Ovary (tissue), 9 donors: Measurements from ENCODE around the gene RPL22. TPM values are rescaled to one million over a fixed set of nuclear protein-coding genes. Genes with fewer than 3 reads are reported as not detected.

Source experiments
- DNase-seq, 5 donors: peaks; one replicate each; pipeline ENCODE4 v3.0.0-alpha.2; 2019 to 2020
- H3K27ac ChIP-seq, 2 donors: fragments of 200-600 bp; one replicate each; pipeline versions ENCODE4 v1.5.1 to v1.8.0; 2019 to 2022
- H3K27me3 ChIP-seq: fragments of 200-600 bp; one replicate; pipeline ENCODE4 v1.8.0; 2022
- H3K36me3 ChIP-seq: fragments of 200-600 bp; sonication (generic); one replicate; pipeline ENCODE4 v1.5.1; 2019
- H3K4me1 ChIP-seq: one replicate; pipeline ENCODE4 v1.8.1; 2013; ENCODE audit warnings: mild to moderate bottlenecking, moderate library complexity; ENCODE audit not compliant: insufficient read depth
- H3K4me3 ChIP-seq: fragments of 200-600 bp; sonication (generic); one replicate; pipeline ENCODE4 v1.5.1; 2017
- H3K9me3 ChIP-seq, 2 donors: fragments of 200-600 bp in 1 of 2; sonication (generic) in 1 of 2; one replicate each; pipeline versions ENCODE4 v1.5.1 to v1.8.1; 2013 to 2019; ENCODE audit warnings: mild to moderate bottlenecking in 1 of 2, moderate library complexity in 1 of 2
- CTCF ChIP-seq, 3 donors: fragments of 450-650 bp in 2 of 3; fragments of 200-600 bp in 1 of 3; IDR thresholded peaks; one replicate each; pipeline versions ENCODE4 v1.5.1 to v1.8.0; 2016 to 2022; ENCODE audit warnings: antibody characterized with exemption in 3 of 3, mild to moderate bottlenecking in 1 of 3
- EP300 ChIP-seq: sonication (generic); formaldehyde crosslinking; IDR thresholded peaks from one replicate; pipeline ENCODE4 v1.6.1; 2017; ENCODE audit warnings: antibody characterized with exemption
- POLR2A ChIP-seq: fragments of 450-650 bp; IDR thresholded peaks from one replicate; pipeline ENCODE4 v1.6.1; 2017; ENCODE audit warnings: antibody characterized with exemption, mild to moderate bottlenecking, moderate library complexity
- WGBS, 3 donors: extraction: QIAGEN DNeasy Blood & Tissue Kit in 1 of 3; methylation state at CpG; one replicate each; pipeline versions ENCODE4 v1.1.5 to v1.1.7; 2013 to 2017; 5-methylcytosine and 5-hydroxymethylcytosine counted together
- intact Hi-C, 4 donors: fragments of 100-400 bp; cut with DNase I; formaldehyde crosslinking; loops; one replicate each; pipeline versions ENCODE4 v1.11.0 to v1.15.1; 2022 to 2023
- polyA plus RNA-seq, 2 donors: library from polyadenylated mRNA; stranded (reverse); fragments of 200-250 nt in 1 of 2; fragments of 350-450 nt in 1 of 2; fragmentation: Illumina TruSeq in 1 of 2; extraction: RNeasy Lipid Tissue Mini Kit (QIAGEN cat#74804) in 1 of 2; gene quantifications; one replicate each; pipeline ENCODE4 v1.2.3, GENCODE V29; 2013 to 2014
- total RNA-seq, 7 donors: library from RNA; depleted of rRNA in 2 of 7; stranded (reverse); fragments of >200 nt in 2 of 7; fragmentation: NEBNext Ultra II Directional in 3 of 7; extraction: Animal tissue kit (Norgen Biotek cat#: 25700) in 3 of 7; gene quantifications; one replicate each; pipeline versions ENCODE4 v1.1.0 to v1.2.4, GENCODE V29; 2016 to 2023
- donor health status: DM: no; HTN: no; CAD: no; lungs with moderate emphysema.
- donor health status: DM: no; HTN: no; CAD: no.
- donor health status: Bipolar disorder and iron deficiency.
- donor health status: DM: yes; HTN: yes; CAD: no.
- donor health status: DM: no; HTN: no; CAD: no.
- donor health status: DM: yes; HTN: yes; CAD: no.

RPL22 gene
- total and polyA plus RNA-seq, 9 donors: 379 to 2,062 (median 715) TPM

GRCh38 chr1:6144175-6144574 is 55.2 kb downstream of the RPL22 start:
- Histone ChIP-seq H3K27ac (no peak overlapping the region), H3K36me3 (no peaks in the 10 kb centered on the region), H3K4me1 (no peaks in the 10 kb centered on the region), H3K4me3 (no peak overlapping the region), H3K27me3 (no peaks in the 10 kb centered on the region), H3K9me3 (no peaks in the 10 kb centered on the region)
- intact Hi-C loops: no loop called here
- DNase-seq: no peak
- 79 to 84% (median 83%) methylated on average over 7 of the region's 7 CpGs for WGBS, 3 donors
- TF ChIP-seq POLR2A: no peak
- no peak for TF ChIP-seq EP300
- TF ChIP-seq CTCF (IDR thresholded peaks at IDR 0.05): no peak

- H3K4me1 ChIP-seq: no peaks in the 10 kb centered on the region
- TF ChIP-seq CTCF (IDR thresholded peaks at IDR 0.05) (no peak), POLR2A (no peak), EP300 (no peak)
- no peaks in the 10 kb centered on the region for H3K9me3 ChIP-seq
- no peak overlapping the region for H3K4me3 ChIP-seq
- H3K27ac ChIP-seq: no peak overlapping the region
- no peak for DNase-seq
- no peaks in the 10 kb centered on the region for H3K27me3 ChIP-seq
- intact Hi-C loops: no loop called here
- no peaks in the 10 kb centered on the region for H3K36me3 ChIP-seq
- 90 to 98% (median 93%) methylated on average over 2 to 4 of the region's 4 CpGs for WGBS, 3 donors
These were observed 56.0 kb downstream of the RPL22 start for GRCh38 chr1:6143395-6143794.

GRCh38 chr1:6142734-6143133 is 56.7 kb downstream of the RPL22 start:
- Histone ChIP-seq H3K9me3 (no peaks in the 10 kb centered on the region), H3K4me1 (no peaks in the 10 kb centered on the region), H3K4me3 (no peak overlapping the region), H3K36me3 (no peaks in the 10 kb centered on the region), H3K27ac (no peak overlapping the region), H3K27me3 (no peaks in the 10 kb centered on the region)
- DNase-seq: no peak
- intact Hi-C loops: no loop called here
- 75 to 83% (median 78%) methylated on average over 4 of the region's 4 CpGs for WGBS, 3 donors
- no peak for TF ChIP-seq POLR2A
- TF ChIP-seq EP300: no peak
- no peak for TF ChIP-seq CTCF (IDR thresholded peaks at IDR 0.05)

- no peak for DNase-seq
- Histone ChIP-seq H3K36me3 (no peaks in the 10 kb centered on the region), H3K27ac (no peak overlapping the region), H3K4me3 (no peak overlapping the region), H3K9me3 (no peaks in the 10 kb centered on the region), H3K4me1 (no peaks in the 10 kb centered on the region), H3K27me3 (no peaks in the 10 kb centered on the region)
- intact Hi-C loops: no loop called here
- TF ChIP-seq EP300 (no peak), CTCF (IDR thresholded peaks at IDR 0.05) (no peak), POLR2A (no peak)
- 90 to 92% (median 90%) methylated on average over 30 to 33 of the region's 33 CpGs for WGBS, 3 donors
These were observed 57.3 kb downstream of the RPL22 start for GRCh38 chr1:6142036-6142621.
